SK-N-SH treated with all-trans-retinoic acid at 6 μM for 48 hours (cell line): Measurements from ENCODE around the gene ZNF791.

Experiments used
- ARNTL ChIP-seq: fragments of 450-650 bp; formaldehyde crosslinking; IDR thresholded peaks from 2 replicates; pipeline ENCODE4 v1.5.0; 2020; ENCODE audit warnings: low read depth, mild to moderate bottlenecking, moderate library complexity, borderline replicate concordance
- CREB5 ChIP-seq: fragments of 250-450 bp; sonication (Bioruptor Pico); IDR thresholded peaks from 2 replicates; pipeline ENCODE4 v1.5.1; 2020; ENCODE audit warnings: low read depth, mild to moderate bottlenecking, moderate library complexity
- CSDC2 ChIP-seq: fragments of 250-450 bp; sonication (Bioruptor Pico); IDR thresholded peaks from 2 replicates; pipeline ENCODE4 v1.5.0; 2020; ENCODE audit warnings: mild to moderate bottlenecking, moderate library complexity
- GLIS3 ChIP-seq: fragments of 250-450 bp; sonication (Bioruptor Pico); IDR thresholded peaks from 2 replicates; pipeline ENCODE4 v1.5.0; 2020; ENCODE audit warnings: mild to moderate bottlenecking, moderate library complexity
- ISL1 ChIP-seq: fragments of 250-450 bp; sonication (Bioruptor Pico); IDR thresholded peaks from 2 replicates; pipeline ENCODE4 v2.1.2; 2022; ENCODE audit warnings: mild to moderate bottlenecking, moderate library complexity
- PATZ1 ChIP-seq: fragments of 250-450 bp; sonication (Bioruptor Pico); IDR thresholded peaks from 2 replicates; pipeline ENCODE4 v1.8.0; 2020; ENCODE audit warnings: mild to moderate bottlenecking, moderate library complexity, borderline replicate concordance
- POU6F1 ChIP-seq: fragments of 250-450 bp; sonication (Bioruptor Pico); IDR thresholded peaks from 2 replicates; pipeline ENCODE4 v1.8.0; 2021; ENCODE audit warnings: low read depth, mild to moderate bottlenecking, moderate library complexity, borderline replicate concordance
- SNAI2 ChIP-seq: fragments of 250-450 bp; sonication (Bioruptor Pico); IDR thresholded peaks from 2 replicates; pipeline ENCODE4 v1.5.0; 2020; ENCODE audit warnings: mild to moderate bottlenecking, moderate library complexity
- TOX ChIP-seq: fragments of 250-450 bp; sonication (Bioruptor Pico); IDR thresholded peaks from 2 replicates; pipeline ENCODE4 v1.8.0; 2021; ENCODE audit warnings: mild to moderate bottlenecking, moderate library complexity, borderline replicate concordance
- ZC3H10 ChIP-seq: fragments of 250-450 bp; sonication (Bioruptor Pico); IDR thresholded peaks from 2 replicates; pipeline ENCODE4 v1.5.1; 2021; ENCODE audit warnings: mild to moderate bottlenecking, moderate library complexity
- ZFP3 ChIP-seq: fragments of 250-450 bp; sonication (Bioruptor Pico); IDR thresholded peaks from 2 replicates; pipeline ENCODE4 v1.5.0; 2020; ENCODE audit warnings: mild to moderate bottlenecking, moderate library complexity
- ZFP30 ChIP-seq: fragments of 450-650 bp; formaldehyde crosslinking; IDR thresholded peaks from 2 replicates; pipeline ENCODE4 v1.5.0; 2022; ENCODE audit warnings: mild to moderate bottlenecking, moderate library complexity
- ZNF565 ChIP-seq: fragments of 450-650 bp; formaldehyde crosslinking; conservative IDR thresholded peaks from 2 replicates; pipeline ENCODE4 v1.5.0; 2020; ENCODE audit warnings: low read depth, mild to moderate bottlenecking, moderate library complexity
- ZNF8 ChIP-seq: fragments of 450-650 bp; formaldehyde crosslinking; IDR thresholded peaks from 2 replicates; pipeline ENCODE4 v1.5.0; 2020; ENCODE audit warnings: mild to moderate bottlenecking, moderate library complexity

GRCh38 chr19:12610540-12611360, at the start of gene ZNF791, which contains the start of gene ZNF490:
- TF ChIP-seq ARNTL (CRISPR knock-in tag) = no peak
- no peak for TF ChIP-seq ZC3H10 (CRISPR knock-in tag)
- no peak for TF ChIP-seq CREB5
- TF ChIP-seq ZFP3 (CRISPR knock-in tag) = no peak
- no peak for TF ChIP-seq TOX (CRISPR knock-in tag)
- TF ChIP-seq ZFP30 (CRISPR knock-in tag) = no peak
- no peak for TF ChIP-seq ISL1 (CRISPR knock-in tag)
- no peak for TF ChIP-seq SNAI2
- no peak for TF ChIP-seq CSDC2 (CRISPR knock-in tag)
- TF ChIP-seq ZNF8 (CRISPR knock-in tag) = no peak
- TF ChIP-seq ZNF565 (CRISPR knock-in tag) = no peak
- TF ChIP-seq GLIS3 (CRISPR knock-in tag) = no peak
- no peak for TF ChIP-seq POU6F1 (CRISPR knock-in tag)
- TF ChIP-seq PATZ1 = no peak
